Astrocyte (in vitro differentiated cells and primary cell): ENCODE measurements around the gene TBC1D9. TPM values are rescaled to one million over a fixed set of nuclear protein-coding genes. Genes with fewer than 3 reads are reported as not detected.

Experiments
- DNase-seq: peaks from one replicate; pipeline ENCODE4 v3.0.0-alpha.2; 2010; ENCODE audit warnings: low read depth
- FAIRE-seq: peaks from 2 replicates; lab custom pipeline; 2011; peaks lifted over from hg19 to GRCh38; lab: Jason Lieb, UNC
- H2AFZ ChIP-seq: 2 replicates; pipeline ENCODE4 v1.6.0; 2012; ENCODE audit warnings: low read depth, low read length, inconsistent platforms
- H3K27ac ChIP-seq: 2 replicates; pipeline ENCODE4 v1.5.1; 2011; ENCODE audit warnings: low read depth, low read length, inconsistent platforms
- H3K27me3 ChIP-seq: 2 replicates; pipeline ENCODE4 v1.6.0; 2011; ENCODE audit warnings: low read length, inconsistent platforms; ENCODE audit not compliant: insufficient read depth
- H3K36me3 ChIP-seq: 2 replicates; pipeline ENCODE4 v1.5.1; 2011; ENCODE audit warnings: low read length, inconsistent platforms; ENCODE audit not compliant: insufficient read depth
- H3K4me1 ChIP-seq: 2 replicates; pipeline ENCODE4 v1.5.1; 2011; ENCODE audit warnings: low read length, inconsistent platforms; ENCODE audit not compliant: insufficient read depth
- H3K4me2 ChIP-seq: 2 replicates; pipeline ENCODE4 v1.6.0; 2012; ENCODE audit warnings: low read length, inconsistent platforms
- H3K4me3 ChIP-seq: 2 replicates; pipeline ENCODE4 v1.5.1; 2011; ENCODE audit warnings: low read depth, mild to moderate bottlenecking, low read length, inconsistent platforms; ENCODE audit not compliant: insufficient read depth
- H3K79me2 ChIP-seq: 2 replicates; pipeline ENCODE4 v1.6.0; 2012; ENCODE audit warnings: mild to moderate bottlenecking, low read length, inconsistent platforms; ENCODE audit not compliant: insufficient read depth
- H3K9ac ChIP-seq: 2 replicates; pipeline ENCODE4 v1.6.0; 2012; ENCODE audit warnings: mild to moderate bottlenecking, low read length, inconsistent platforms
- H3K9me3 ChIP-seq: 2 replicates; pipeline ENCODE4 v1.5.1; 2012; ENCODE audit warnings: low read depth, mild to moderate bottlenecking, low read length, inconsistent platforms; ENCODE audit not compliant: insufficient read depth
- H4K20me1 ChIP-seq: 2 replicates; pipeline ENCODE4 v1.6.0; 2012; ENCODE audit warnings: low read length, inconsistent platforms; ENCODE audit not compliant: insufficient read depth
- H3K27ac Mint-ChIP-seq: one replicate; pipeline ENCODE4 v1.8.0; 2021; ENCODE audit warnings: mild to moderate bottlenecking, mixed read lengths; ENCODE audit not compliant: unreplicated experiment
- H3K27me3 Mint-ChIP-seq: one replicate; pipeline ENCODE4 v1.8.0; 2021; ENCODE audit warnings: low read depth, mixed read lengths; ENCODE audit not compliant: unreplicated experiment
- H3K36me3 Mint-ChIP-seq: one replicate; pipeline ENCODE4 v1.8.0; 2021; ENCODE audit warnings: low read depth, mixed read lengths; ENCODE audit not compliant: unreplicated experiment
- H3K4me1 Mint-ChIP-seq: one replicate; pipeline ENCODE4 v1.8.0; 2021; ENCODE audit warnings: low read depth, mixed read lengths; ENCODE audit not compliant: unreplicated experiment
- H3K4me3 Mint-ChIP-seq: one replicate; pipeline ENCODE4 v1.8.0; 2021; ENCODE audit warnings: mild to moderate bottlenecking, moderate library complexity, mixed read lengths; ENCODE audit not compliant: unreplicated experiment
- H3K9me3 Mint-ChIP-seq: one replicate; pipeline ENCODE4 v1.8.0; 2021; ENCODE audit warnings: mild to moderate bottlenecking, mixed read lengths; ENCODE audit not compliant: unreplicated experiment
- CTCF ChIP-seq: IDR thresholded peaks from 2 replicates; pipeline ENCODE4 v1.5.1; 2011; ENCODE audit warnings: low read depth, mild to moderate bottlenecking, inconsistent platforms, low read length, moderate library complexity; ENCODE audit not compliant: insufficient read depth
- EZH2 ChIP-seq: IDR thresholded peaks from 2 replicates; pipeline ENCODE4 v1.6.1; 2012; ENCODE audit warnings: mild to moderate bottlenecking, low read length, inconsistent platforms; ENCODE audit not compliant: insufficient read depth
- total RNA-seq: library from RNA; stranded (reverse); gene quantifications from 2 replicates; pipeline ENCODE4 v1.2.1, GENCODE V29; 2021

TBC1D9 gene
- total RNA-seq, 1 donor from 2014 or later: 31.6 TPM

GRCh38 chr4:140641105-140641555 lies 115.1 kb downstream of the TBC1D9 start:
- Mint-ChIP-seq H3K4me3 (no peak overlapping the region), H3K27ac (no peak overlapping the region), H3K4me1 (peaks cover 5% of the 10 kb centered on the region), H3K36me3 (peaks cover 19% of the 10 kb centered on the region), H3K27me3 (no peaks in the 10 kb centered on the region), H3K9me3 (no peaks in the 10 kb centered on the region)
- Histone ChIP-seq H3K4me2 (no peak overlapping the region), H3K27ac (no peak overlapping the region), H3K79me2 (no peaks in the 10 kb centered on the region), H3K36me3 (peaks cover 3% of the 10 kb centered on the region), H3K27me3 (no peaks in the 10 kb centered on the region), H3K9me3 (no peaks in the 10 kb centered on the region), H3K4me1 (peaks cover under 1% of the 10 kb centered on the region), H3K4me3 (no peak overlapping the region), H4K20me1 (no peaks in the 10 kb centered on the region), H2AFZ (no peak overlapping the region), H3K9ac (no peak overlapping the region)
- TF ChIP-seq CTCF (no peak), EZH2 (no peak)
- no peak for FAIRE-seq
- no peak for DNase-seq

- TF ChIP-seq CTCF (no peak), EZH2 (no peak)
- Mint-ChIP-seq H3K27ac (no peak overlapping the region), H3K9me3 (no peaks in the 10 kb centered on the region), H3K27me3 (no peaks in the 10 kb centered on the region), H3K4me1 (peaks cover 8% of the 10 kb centered on the region), H3K36me3 (peaks cover 15% of the 10 kb centered on the region), H3K4me3 (no peak overlapping the region)
- no peaks in the 10 kb centered on the region for H3K79me2 ChIP-seq
- no peak overlapping the region for H3K4me2 ChIP-seq
- no peaks in the 10 kb centered on the region for H3K27me3 ChIP-seq
- no peak overlapping the region for H3K9ac ChIP-seq
- H2AFZ ChIP-seq: no peak overlapping the region
- FAIRE-seq (no peak), DNase-seq (no peak)
- peaks cover 8% of the 10 kb centered on the region for H3K4me1 ChIP-seq
- peaks cover 3% of the 10 kb centered on the region for H3K36me3 ChIP-seq
- H3K27ac ChIP-seq: no peak overlapping the region
- no peaks in the 10 kb centered on the region for H4K20me1 ChIP-seq
- no peak overlapping the region for H3K4me3 ChIP-seq
- H3K9me3 ChIP-seq: no peaks in the 10 kb centered on the region
Observed at GRCh38 chr4:140640150-140640748, 115.9 kb downstream of the TBC1D9 start.

- Histone ChIP-seq H3K4me2 (no peak overlapping the region), H3K79me2 (no peaks in the 10 kb centered on the region), H4K20me1 (no peaks in the 10 kb centered on the region), H3K4me1 (peaks cover 8% of the 10 kb centered on the region), H3K27ac (no peak overlapping the region), H2AFZ (no peak overlapping the region), H3K9ac (no peak overlapping the region), H3K36me3 (peaks cover 3% of the 10 kb centered on the region), H3K9me3 (no peaks in the 10 kb centered on the region), H3K4me3 (no peak overlapping the region), H3K27me3 (no peaks in the 10 kb centered on the region)
- no peaks in the 10 kb centered on the region for H3K9me3 Mint-ChIP-seq
- H3K4me3 Mint-ChIP-seq: no peak overlapping the region
- H3K4me1 Mint-ChIP-seq: peaks cover 18% of the 10 kb centered on the region
- H3K36me3 Mint-ChIP-seq: peaks cover 18% of the 10 kb centered on the region
- DNase-seq (no peak), FAIRE-seq (no peak)
- H3K27ac Mint-ChIP-seq: no peak overlapping the region
- H3K27me3 Mint-ChIP-seq: no peaks in the 10 kb centered on the region
- TF ChIP-seq EZH2 (no peak), CTCF (no peak)
Observed at GRCh38 chr4:140639066-140639465, 117.1 kb downstream of the TBC1D9 start.
